Measurements from ENCODE around the gene LY6G6F. TPM values are rescaled to one million over a fixed set of nuclear protein-coding genes. Genes with fewer than 3 reads are reported as not detected.

LY6G6F gene
- total RNA-seq, 1 donor from 2014 or later = 0.97 TPM

GRCh38 chr6:31758281-31758680 is 51.6 kb downstream of the LY6G6F start:
- DNase-seq = no peak
- Histone ChIP-seq H3K4me3 (no peak overlapping the region), H3K27ac (no peak overlapping the region), H3K27me3 (ENCODE audit: low read depth) (no peaks in the 10 kb centered on the region), H3K36me3 (no peaks in the 10 kb centered on the region), H3K9me3 (no peaks in the 10 kb centered on the region), H3K4me1 (no peaks in the 10 kb centered on the region)
- no peak for ATAC-seq
- TF ChIP-seq CTCF (IDR thresholded peaks at IDR 0.05) = no peak
- intact Hi-C loops (cut with DNase I) = no loop called here

Small RNAs within 50 kb of the gene (microRNA-seq; reads per million reads assigned to microRNA genes)
- not detected for gene MIR4646 (ENCODE audit: borderline number of aligned reads)

Other genes with a start within 250 kb of the LY6G6F start
- gene MICB, start 208.7 kb upstream of the LY6G6F start, total RNA-seq = 13.8 TPM
- gene MCCD1, start 177.9 kb upstream of the LY6G6F start, total RNA-seq = not detected
- gene DDX39B, start 164.9 kb upstream of the LY6G6F start, total RNA-seq = 265 TPM
- gene ATP6V1G2, start 160.3 kb upstream of the LY6G6F start, total RNA-seq = 1.6 TPM
- gene NFKBIL1, start 159.3 kb upstream of the LY6G6F start, total RNA-seq = 17.8 TPM
- gene LTA, start 134.6 kb upstream of the LY6G6F start, total RNA-seq = not detected
- gene TNF, start 131.3 kb upstream of the LY6G6F start, total RNA-seq = 4.5 TPM
- 10.0 TPM for gene LTB, start 124.4 kb upstream of the LY6G6F start, total RNA-seq
- gene LST1, start 120.6 kb upstream of the LY6G6F start, total RNA-seq = 127 TPM
- gene NCR3, start 113.9 kb upstream of the LY6G6F start, total RNA-seq = 2.6 TPM
- 109 TPM for gene AIF1, start 91.6 kb upstream of the LY6G6F start, total RNA-seq
- 133 TPM for gene PRRC2A, start 86.2 kb upstream of the LY6G6F start, total RNA-seq
- 253 TPM for gene BAG6, start 54.2 kb upstream of the LY6G6F start, total RNA-seq
- 1.6 TPM for gene APOM, start 51.0 kb upstream of the LY6G6F start, total RNA-seq
- gene C6orf47, start 46.1 kb upstream of the LY6G6F start, total RNA-seq = 24.7 TPM
- 15.4 TPM for gene GPANK1, start 41.9 kb upstream of the LY6G6F start, total RNA-seq
- gene CSNK2B, start 40.8 kb upstream of the LY6G6F start, total RNA-seq = 117 TPM
- 11.0 TPM for gene LY6G5B, start 36.9 kb upstream of the LY6G6F start, total RNA-seq
- 2.9 TPM for gene LY6G5C, start 25.8 kb upstream of the LY6G6F start, total RNA-seq
- gene ABHD16A, start 3.5 kb upstream of the LY6G6F start, total RNA-seq = 56.4 TPM
- not detected for gene LY6G6D, start 8.5 kb downstream of the LY6G6F start, total RNA-seq
- not detected for gene LY6G6C, start 14.9 kb downstream of the LY6G6F start, total RNA-seq
- 2.6 TPM for gene MPIG6B, start 16.5 kb downstream of the LY6G6F start, total RNA-seq
- gene DDAH2, start 22.4 kb downstream of the LY6G6F start, total RNA-seq = 67.0 TPM
- gene CLIC1, start 29.7 kb downstream of the LY6G6F start, total RNA-seq = 310 TPM
- 14.9 TPM for gene MSH5, start 33.1 kb downstream of the LY6G6F start, total RNA-seq
- 1.2 TPM for gene SAPCD1, start 55.8 kb downstream of the LY6G6F start, total RNA-seq
- 4.2 TPM for gene VWA7, start 70.5 kb downstream of the LY6G6F start, total RNA-seq
- 44.1 TPM for gene VARS1, start 88.9 kb downstream of the LY6G6F start, total RNA-seq
- gene LSM2, start 100.1 kb downstream of the LY6G6F start, total RNA-seq = 30.5 TPM
- gene HSPA1L, start 108.4 kb downstream of the LY6G6F start, total RNA-seq = 2.5 TPM
- 230 TPM for gene HSPA1A, start 108.7 kb downstream of the LY6G6F start, total RNA-seq
- 122 TPM for gene HSPA1B, start 120.9 kb downstream of the LY6G6F start, total RNA-seq
- gene NEU1, start 156.0 kb downstream of the LY6G6F start, total RNA-seq = 70.5 TPM
- 53.7 TPM for gene SLC44A4, start 172.1 kb downstream of the LY6G6F start, total RNA-seq
- 46.0 TPM for gene EHMT2, start 190.8 kb downstream of the LY6G6F start, total RNA-seq
- gene ZBTB12, start 195.2 kb downstream of the LY6G6F start, total RNA-seq = 5.1 TPM
- 311 TPM for gene C2, start 220.9 kb downstream of the LY6G6F start, total RNA-seq
- gene CFB, start 239.2 kb downstream of the LY6G6F start, total RNA-seq = 85.6 TPM

Data from lower lobe of right lung (tissue), 2 donors.